ENCODE results near the gene PCDHA6.

DNA sequence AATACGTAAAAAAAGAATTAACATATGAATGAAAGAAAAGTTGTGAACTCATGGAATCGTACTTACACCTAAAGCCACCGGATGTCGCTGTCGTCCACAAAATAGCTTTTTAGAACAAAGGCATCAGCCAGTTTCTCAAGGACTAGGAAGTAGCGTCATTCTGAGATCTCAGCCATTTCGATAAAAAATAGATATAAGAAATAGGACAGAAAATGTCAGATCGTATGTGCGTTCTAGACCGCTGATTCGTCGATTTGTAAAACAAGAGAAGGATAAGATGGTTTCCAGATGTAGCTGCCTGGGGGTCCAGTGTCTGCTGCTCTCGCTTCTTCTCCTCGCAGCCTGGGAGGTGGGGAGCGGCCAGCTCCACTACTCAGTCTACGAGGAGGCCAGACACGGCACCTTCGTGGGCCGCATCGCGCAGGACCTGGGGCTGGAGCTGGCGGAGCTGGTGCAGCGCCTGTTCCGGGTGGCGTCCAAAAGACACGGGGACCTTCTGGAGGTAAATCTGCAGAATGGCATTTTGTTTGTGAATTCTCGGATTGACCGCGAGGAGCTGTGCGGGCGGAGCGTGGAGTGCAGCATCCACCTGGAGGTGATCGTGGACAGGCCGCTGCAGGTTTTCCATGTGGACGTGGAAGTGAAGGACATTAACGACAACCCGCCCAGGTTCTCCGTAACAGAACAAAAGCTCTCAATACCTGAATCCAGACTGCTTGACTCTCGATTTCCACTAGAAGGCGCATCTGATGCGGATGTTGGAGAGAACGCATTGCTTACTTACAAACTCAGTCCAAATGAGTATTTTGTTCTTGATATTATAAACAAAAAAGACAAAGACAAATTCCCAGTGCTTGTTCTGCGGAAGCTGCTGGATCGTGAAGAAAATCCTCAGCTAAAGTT is 28.3 kb downstream of the PCDHA6 start, which contains the start of gene PCDHA10:
- TF ChIP-seq CTCF (IDR thresholded peaks at IDR 0.05) (peak in 1 of 6 experiments; percentile 14), POLR2A (IDR thresholded peaks at IDR 0.05) (no peak)
